ENCODE results near the gene PLPP4.
"Not testable (repeated sequence)": the region's sequence is repeated elsewhere in the genome, so short reads cannot be mapped to it uniquely, and the experiment has no call there.

PLPP4 gene

DNA sequence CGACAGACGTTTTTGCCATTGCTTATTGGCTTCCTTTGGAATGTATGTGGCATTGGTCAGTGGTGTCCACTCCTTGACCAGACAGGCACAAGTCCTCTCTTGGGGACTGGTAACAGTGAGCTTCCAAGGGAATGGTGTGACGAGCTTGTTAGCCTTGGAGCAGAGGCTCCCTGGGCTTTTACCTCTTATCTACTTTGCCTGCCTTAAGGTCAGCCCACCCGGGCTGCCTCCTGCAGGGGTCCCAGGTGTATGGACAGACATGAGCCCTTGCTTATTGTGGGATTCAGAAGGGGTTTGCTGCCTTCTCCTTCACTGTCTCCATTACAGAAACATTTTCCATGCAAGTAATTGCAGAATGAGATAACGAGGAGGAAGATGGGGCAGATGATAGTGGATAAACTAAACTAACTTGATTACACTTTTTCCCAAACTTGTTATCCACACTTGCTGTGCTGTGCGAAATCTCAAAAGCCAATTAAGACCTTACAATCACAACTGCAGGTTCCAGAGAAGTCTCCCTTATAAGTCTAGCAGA lies 29.7 kb downstream of the PLPP4 start:
- no peak for DNase-seq

- no peak for DNase-seq
Measured at GRCh38 chr10:120490288-120490687, 33.3 kb downstream of the PLPP4 start.

DNA sequence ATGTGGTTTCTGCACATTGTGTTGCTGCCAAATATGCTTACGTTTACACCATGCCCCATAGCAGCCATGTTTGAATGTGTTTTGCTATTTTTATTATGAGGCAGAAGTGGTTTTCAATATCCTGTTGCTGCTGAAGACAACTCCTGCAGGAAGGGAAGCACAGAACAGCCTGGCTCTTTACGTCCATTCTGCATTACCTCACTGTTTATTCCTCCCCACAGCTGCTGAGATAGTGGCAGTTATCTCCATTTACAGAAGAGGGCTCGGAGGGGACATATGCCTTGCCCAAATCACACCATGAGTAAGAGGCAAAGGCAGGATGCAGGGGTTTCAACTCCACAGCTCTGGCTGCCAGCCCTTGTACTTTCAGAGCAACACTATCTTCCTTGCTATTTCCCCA lies 35.3 kb downstream of the PLPP4 start:
- DNase-seq, result no peak

GRCh38 chr10:120493411-120494312 lies 36.6 kb downstream of the PLPP4 start:
- DNase-seq, result no peak

GRCh38 chr10:120494313-120494710 lies 37.3 kb downstream of the PLPP4 start:
- DNase-seq, result no peak

- DNase-seq, result no peak
Measured at GRCh38 chr10:120495226-120496009, 38.4 kb downstream of the PLPP4 start.

DNA sequence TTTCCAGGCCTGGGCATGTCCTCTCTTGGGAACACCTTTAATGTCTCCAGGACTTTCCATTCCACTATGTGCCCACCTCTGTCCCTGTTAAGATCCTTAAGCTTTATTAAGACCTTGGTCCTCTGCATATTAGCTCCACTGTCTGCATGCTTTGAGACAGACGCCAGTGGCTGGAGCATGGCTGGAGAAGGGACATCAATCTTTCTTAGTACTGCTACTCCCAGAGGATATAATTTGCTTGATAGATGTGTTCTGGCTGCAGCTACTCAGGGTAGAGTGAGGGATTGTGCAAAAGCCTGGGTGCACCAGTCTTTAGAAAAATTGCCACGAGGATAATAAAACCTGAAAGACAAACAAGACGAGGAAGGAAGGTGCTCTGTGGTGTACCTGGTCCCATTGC lies 42.9 kb downstream of the PLPP4 start:
- DNase-seq, result no peak

DNA sequence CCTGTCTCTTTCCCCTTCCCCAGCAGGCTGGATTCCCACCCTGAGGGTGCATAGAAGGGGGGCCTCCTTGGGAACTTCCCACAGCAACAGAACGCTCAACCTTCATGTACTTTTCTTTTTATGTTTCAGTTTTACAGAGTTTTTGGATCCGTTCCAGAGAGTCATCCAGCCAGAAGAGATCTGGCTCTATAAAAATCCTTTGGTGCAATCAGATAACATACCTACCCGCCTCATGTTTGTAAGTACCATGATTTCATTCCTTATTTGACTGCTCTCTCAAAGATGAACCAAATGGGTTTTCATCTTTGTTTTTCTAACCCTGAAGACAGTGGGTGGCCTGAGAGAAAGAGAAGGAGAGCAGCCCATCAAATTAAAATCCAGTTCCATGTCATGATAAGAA lies 46.7 kb downstream of the PLPP4 start:
- DNase-seq, result no peak

DNA sequence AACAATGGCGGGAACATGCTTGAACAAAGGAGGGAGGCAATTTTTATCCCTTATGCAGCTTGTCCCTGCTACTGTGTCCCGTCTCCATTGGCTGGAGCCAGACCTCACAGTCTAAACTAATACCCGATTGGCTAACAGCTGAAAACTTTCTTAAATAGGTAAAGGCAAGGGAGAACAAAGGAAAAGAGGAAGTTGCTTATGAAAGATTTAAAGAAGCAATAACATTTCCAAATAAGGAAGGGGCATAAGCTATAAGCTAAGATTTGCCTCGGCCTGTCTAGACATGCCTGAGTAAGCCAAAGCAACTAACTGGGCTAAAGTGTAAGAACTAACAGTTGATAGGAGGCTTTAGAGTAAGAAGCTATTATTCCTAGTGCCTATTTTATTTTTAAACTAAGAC lies 47.2 kb downstream of the PLPP4 start:
- not testable (repeated sequence) for DNase-seq

- DNase-seq, result peak in 4 of 56 donors; percentile 6 to 42 (median 14)
Measured at GRCh38 chr10:120505056-120505455, 48.0 kb downstream of the PLPP4 start.

GRCh38 chr10:120505866-120506265 lies 48.8 kb downstream of the PLPP4 start:
- no peak for DNase-seq

DNA sequence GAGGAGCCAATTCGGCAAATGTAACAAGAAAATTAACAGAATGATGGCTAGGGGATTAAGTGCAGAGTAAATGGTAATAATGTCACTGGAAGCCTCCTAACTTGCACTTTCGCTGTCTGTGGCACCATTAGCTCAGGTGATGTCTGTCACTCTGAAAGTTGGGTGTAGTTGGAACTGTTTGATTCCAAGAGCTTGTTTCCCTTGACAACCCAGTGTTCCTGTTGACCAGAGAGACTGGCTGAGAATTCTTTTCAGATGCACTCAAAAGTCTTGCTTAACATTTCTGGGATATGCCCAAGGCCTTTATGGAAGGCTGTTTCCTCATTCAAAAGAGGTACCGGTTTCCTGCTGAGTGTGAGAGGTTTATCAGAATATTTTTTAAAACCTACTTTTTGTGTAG lies 49.6 kb downstream of the PLPP4 start:
- DNase-seq, result no peak

- no peak for DNase-seq
Measured at GRCh38 chr10:120507175-120507574, 50.1 kb downstream of the PLPP4 start.

GRCh38 chr10:120507651-120508050 lies 50.6 kb downstream of the PLPP4 start:
- no peak for DNase-seq

GRCh38 chr10:120508393-120508792 lies 51.4 kb downstream of the PLPP4 start:
- peak in 2 of 56 donors; percentile 1 to 11 for DNase-seq

GRCh38 chr10:120508966-120509365 lies 51.9 kb downstream of the PLPP4 start:
- DNase-seq, result no peak

GRCh38 chr10:120511165-120511564 lies 54.1 kb downstream of the PLPP4 start:
- no peak for DNase-seq

DNA sequence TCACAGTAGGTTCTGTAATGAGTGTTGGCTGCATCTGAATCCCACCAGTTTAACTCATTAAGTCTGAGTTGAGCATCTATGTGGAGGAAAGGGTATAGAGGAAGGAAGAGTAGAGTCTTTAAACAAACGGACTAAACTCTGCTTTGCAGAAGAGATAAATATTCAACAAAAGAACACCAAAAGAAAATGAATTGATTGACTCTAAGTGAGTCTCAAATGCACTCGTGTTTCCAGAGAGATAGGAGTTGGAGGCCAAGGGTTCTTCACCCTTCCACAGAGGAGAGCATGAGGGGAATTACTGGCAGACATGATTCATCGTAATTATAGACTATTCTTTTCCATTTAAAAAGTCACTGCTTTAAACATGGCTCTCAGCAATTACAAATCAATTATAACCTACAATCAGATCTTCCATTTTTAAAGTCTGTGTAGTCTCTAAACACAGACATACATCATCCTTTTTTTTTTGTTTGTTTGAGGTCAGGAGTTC lies 56.3 kb downstream of the PLPP4 start:
- no peak for DNase-seq

- DNase-seq, result peak in 1 of 56 donors; percentile 4
Measured at GRCh38 chr10:120514035-120514620, 57.1 kb downstream of the PLPP4 start.

DNA sequence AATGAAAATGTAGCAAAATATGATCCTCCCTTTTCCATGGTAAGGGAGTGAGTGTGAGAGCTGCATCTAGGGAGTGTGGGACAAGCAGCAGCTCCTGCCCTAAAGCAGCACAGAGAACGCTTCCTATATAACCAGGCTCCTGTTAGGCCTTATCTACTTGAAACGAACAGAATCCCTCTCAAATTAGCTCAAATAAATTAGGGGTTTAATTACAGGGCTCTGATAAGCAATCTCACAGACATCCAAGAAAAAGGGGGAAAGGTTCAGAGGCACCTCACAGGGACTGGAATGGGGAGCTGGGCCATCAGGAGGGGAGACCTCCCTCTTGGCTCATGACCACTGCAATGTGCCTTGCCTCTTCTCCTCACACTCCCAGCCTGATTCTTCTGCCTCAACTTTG lies 57.9 kb downstream of the PLPP4 start:
- DNase-seq, result no peak

- DNase-seq, result no peak
Measured at GRCh38 chr10:120515741-120516140, 58.7 kb downstream of the PLPP4 start.

DNA sequence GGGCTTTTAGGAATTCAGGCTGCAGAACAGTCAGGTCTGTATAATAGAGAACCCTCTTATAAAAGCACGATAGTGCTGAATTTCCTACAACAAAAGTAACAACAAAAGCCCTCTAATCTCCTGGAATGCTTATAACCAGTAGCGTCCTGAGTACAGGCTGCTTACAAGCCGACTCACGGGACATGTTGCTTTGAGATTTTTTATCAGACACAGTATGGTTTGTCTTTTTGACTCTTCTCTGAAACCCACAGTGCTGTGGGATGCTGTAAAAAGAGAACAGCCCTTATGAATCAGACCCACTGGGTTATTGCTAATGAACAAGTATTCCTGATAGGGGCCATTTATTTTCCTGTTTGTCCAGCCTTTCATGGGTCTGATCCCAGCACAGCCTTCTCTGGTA lies 59.4 kb downstream of the PLPP4 start:
- DNase-seq, result no peak
